ENCODE results near the gene CRELD2. TPM values are rescaled to one million over a fixed set of nuclear protein-coding genes. Genes with fewer than 3 reads are reported as not detected.

Gene CRELD2
- total RNA-seq, 4 donors from 2014 or later = 44.8 to 80.4 (median 65.1) TPM

DNA sequence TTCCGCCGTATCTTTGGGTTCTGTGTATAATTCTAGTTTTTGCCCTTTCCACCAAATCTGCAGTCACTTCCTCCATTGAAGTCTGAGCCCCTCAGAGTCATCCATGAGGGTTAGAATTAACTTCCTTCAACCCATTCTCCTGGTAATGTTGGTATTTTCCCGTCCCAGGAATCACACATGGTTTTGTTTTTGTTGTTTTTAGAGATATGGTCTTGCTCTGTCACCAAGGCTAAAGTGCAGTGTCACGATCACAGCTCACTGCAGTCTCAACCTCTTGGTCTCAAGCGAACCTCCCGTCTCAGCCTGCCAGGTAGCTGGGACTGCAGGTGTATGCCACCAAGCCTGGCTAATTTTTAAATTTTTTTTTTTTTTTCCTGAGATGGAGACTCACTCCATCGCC lies 46.1 kb upstream of the CRELD2 start:
- Histone ChIP-seq H3K27me3 (no peaks in the 10 kb centered on the region), H3K27ac (no peak overlapping the region), H3K4me3 (no peak overlapping the region), H3K4me1 (no peaks in the 10 kb centered on the region), H3K9me3 (peaks cover 0 to 46% (median 2%) of the 10 kb centered on the region in 4 donors), H3K36me3 (peaks cover 0 to 43% (median 0%) of the 10 kb centered on the region in 3 donors)
- WGBS, 2 donors = 94 to 96% methylated on average over 7 of the region's 7 CpGs
- DNase-seq (ENCODE audit: low spot score in 2 of 2) = no peak
- TF ChIP-seq, protein P1, sequence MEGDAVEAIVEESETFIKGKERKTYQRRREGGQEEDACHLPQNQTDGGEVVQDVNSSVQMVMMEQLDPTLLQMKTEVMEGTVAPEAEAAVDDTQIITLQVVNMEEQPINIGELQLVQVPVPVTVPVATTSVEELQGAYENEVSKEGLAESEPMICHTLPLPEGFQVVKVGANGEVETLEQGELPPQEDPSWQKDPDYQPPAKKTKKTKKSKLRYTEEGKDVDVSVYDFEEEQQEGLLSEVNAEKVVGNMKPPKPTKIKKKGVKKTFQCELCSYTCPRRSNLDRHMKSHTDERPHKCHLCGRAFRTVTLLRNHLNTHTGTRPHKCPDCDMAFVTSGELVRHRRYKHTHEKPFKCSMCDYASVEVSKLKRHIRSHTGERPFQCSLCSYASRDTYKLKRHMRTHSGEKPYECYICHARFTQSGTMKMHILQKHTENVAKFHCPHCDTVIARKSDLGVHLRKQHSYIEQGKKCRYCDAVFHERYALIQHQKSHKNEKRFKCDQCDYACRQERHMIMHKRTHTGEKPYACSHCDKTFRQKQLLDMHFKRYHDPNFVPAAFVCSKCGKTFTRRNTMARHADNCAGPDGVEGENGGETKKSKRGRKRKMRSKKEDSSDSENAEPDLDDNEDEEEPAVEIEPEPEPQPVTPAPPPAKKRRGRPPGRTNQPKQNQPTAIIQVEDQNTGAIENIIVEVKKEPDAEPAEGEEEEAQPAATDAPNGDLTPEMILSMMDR (IDR thresholded peaks at IDR 0.05) = no peak
- TF ChIP-seq POLR2A (IDR thresholded peaks at IDR 0.05) (no peak), EP300 (IDR thresholded peaks at IDR 0.05) (no peak)

DNA sequence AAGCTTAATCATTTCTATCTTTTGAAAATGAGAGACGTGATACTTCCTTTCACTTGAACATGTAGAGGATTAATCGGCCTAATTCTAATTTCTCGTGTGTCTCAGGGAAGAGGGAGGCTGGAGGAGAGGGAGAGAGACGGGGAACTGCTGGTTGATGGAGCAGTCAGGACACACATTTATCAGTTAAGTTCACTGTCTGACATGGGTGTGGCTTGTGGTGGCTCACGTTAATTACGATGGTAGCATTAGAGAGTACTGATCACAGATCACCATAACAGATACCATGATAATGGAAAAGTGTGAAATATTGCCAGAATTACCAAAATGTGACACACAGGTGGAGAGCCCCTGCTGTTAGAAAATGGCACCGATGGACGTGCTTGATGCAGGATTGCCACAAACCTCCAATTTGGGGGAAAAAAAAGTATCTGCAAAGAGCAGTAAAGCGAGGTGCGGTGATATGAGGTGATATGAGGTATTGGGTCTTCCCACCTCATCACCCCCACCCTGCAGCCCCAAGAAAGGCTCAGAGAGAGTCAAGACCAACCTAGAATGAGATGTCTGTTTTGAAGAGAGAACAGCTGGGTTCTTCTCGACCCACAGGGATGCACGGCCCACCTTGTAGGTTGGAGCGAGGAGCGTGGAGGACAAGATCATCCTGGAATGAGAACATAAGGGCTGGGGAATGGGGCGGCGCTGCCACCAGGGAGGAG lies 45.0 kb upstream of the CRELD2 start:
- H3K27ac ChIP-seq = no peak overlapping the region
- WGBS, 2 donors = 92 to 95% methylated on average over 15 to 16 of the region's 16 CpGs
- TF ChIP-seq EP300 (IDR thresholded peaks at IDR 0.05) = no peak
- TF ChIP-seq, protein P1 (IDR thresholded peaks at IDR 0.05) = no peak
- TF ChIP-seq POLR2A (IDR thresholded peaks at IDR 0.05) = no peak
- peaks cover 0 to 36% (median 2%) of the 10 kb centered on the region in 4 donors for H3K9me3 ChIP-seq
- peaks cover 0 to 40% (median 0%) of the 10 kb centered on the region in 3 donors for H3K36me3 ChIP-seq
- no peak overlapping the region for H3K4me3 ChIP-seq
- H3K27me3 ChIP-seq = no peaks in the 10 kb centered on the region
- H3K4me1 ChIP-seq = no peaks in the 10 kb centered on the region
- DNase-seq (ENCODE audit: low spot score in 2 of 2) = no peak

DNA sequence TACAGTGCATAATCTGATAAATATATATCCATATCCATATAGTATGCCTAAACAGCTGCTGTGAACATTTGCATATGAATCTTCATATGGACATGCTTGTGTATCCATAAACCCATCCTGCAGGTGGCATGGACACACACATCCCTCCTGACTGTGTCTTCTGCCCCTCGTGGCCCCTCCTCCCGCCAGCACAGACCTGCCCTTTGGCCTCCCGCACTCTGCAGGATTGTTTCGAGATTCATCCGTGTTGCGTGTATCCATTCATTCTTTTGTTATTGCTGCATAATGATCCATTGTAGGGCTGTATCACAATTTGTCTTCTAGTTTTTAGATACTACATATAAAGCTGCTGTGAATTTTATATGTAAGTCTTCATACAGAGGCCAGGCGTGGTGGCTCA lies 40.8 kb upstream of the CRELD2 start:
- Histone ChIP-seq H3K4me3 (no peak overlapping the region), H3K27ac (no peak overlapping the region), H3K27me3 (no peaks in the 10 kb centered on the region), H3K4me1 (no peaks in the 10 kb centered on the region), H3K9me3 (peaks cover 0 to 31% (median 5%) of the 10 kb centered on the region in 4 donors), H3K36me3 (peaks cover 0 to 48% (median 0%) of the 10 kb centered on the region in 3 donors)
- no peak for DNase-seq (ENCODE audit: low spot score in 2 of 2)
- WGBS, 2 donors = 95 to 97% methylated on average over 7 of the region's 7 CpGs
- TF ChIP-seq, protein P1 (IDR thresholded peaks at IDR 0.05) = no peak
- TF ChIP-seq EP300 (IDR thresholded peaks at IDR 0.05) (no peak), POLR2A (IDR thresholded peaks at IDR 0.05) (no peak)

DNA sequence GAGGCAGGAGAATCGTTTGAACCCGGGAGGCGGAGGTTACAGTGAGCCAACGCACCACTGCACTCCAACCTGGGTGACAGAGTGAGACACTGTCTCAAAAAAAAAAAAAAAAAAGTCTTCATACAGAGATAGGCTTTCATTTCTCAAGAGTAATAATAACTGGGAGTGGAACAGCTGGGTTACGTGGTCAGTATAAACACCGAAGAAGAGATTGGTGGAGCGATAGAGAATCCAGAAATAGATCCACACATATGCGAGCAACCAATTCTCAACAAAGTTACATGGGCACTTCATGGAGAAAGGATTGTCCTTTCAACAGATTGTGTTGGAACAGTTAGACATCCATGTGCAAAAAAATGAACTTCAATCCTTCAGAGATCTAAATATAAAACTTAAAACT lies 40.2 kb upstream of the CRELD2 start:
- DNase-seq (ENCODE audit: low spot score in 2 of 2) = no peak
- TF ChIP-seq, protein P1 (IDR thresholded peaks at IDR 0.05) = no peak
- TF ChIP-seq EP300 (IDR thresholded peaks at IDR 0.05) = no peak
- no peak for TF ChIP-seq POLR2A (IDR thresholded peaks at IDR 0.05)
- Histone ChIP-seq H3K4me3 (no peak overlapping the region), H3K27me3 (no peaks in the 10 kb centered on the region), H3K4me1 (no peaks in the 10 kb centered on the region), H3K9me3 (peaks cover 0 to 27% (median 5%) of the 10 kb centered on the region in 4 donors), H3K27ac (no peak overlapping the region), H3K36me3 (peaks cover 0 to 49% (median 0%) of the 10 kb centered on the region in 3 donors)
- WGBS, 2 donors = 95 to 97% methylated on average over 8 of the region's 8 CpGs

DNA sequence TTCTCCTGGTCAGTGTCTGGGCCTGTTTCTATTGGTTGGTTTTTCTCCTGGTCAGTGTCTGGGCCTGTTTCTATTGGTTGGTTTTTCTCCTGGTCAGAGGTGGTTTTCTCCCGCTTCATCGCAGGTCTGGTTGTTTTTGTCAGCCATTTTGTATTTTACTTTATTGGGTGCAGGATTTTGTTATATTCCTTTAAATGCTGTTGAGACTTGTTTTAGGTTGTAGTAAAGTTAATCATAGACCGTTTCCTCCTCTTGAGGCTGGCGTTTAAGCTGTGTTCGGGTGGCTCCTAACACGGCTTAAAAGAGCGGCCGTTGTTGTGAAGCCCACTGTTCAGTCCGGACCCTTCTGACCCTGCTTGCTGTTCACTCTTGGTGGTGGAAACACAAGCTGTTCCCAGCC lies 38.6 kb upstream of the CRELD2 start:
- Histone ChIP-seq H3K9me3 (peaks cover 0 to 18% (median 5%) of the 10 kb centered on the region in 4 donors), H3K4me3 (no peak overlapping the region), H3K4me1 (no peaks in the 10 kb centered on the region), H3K27ac (no peak overlapping the region), H3K36me3 (peaks cover 0 to 50% (median 0%) of the 10 kb centered on the region in 3 donors), H3K27me3 (no peaks in the 10 kb centered on the region)
- whole genome bisulfite sequencing, 2 donors = 90 to 95% methylated on average over 9 of the region's 9 CpGs
- DNase-seq (ENCODE audit: low spot score in 2 of 2) = no peak
- TF ChIP-seq EP300 (IDR thresholded peaks at IDR 0.05) = no peak
- TF ChIP-seq POLR2A (IDR thresholded peaks at IDR 0.05) = no peak
- TF ChIP-seq, protein P1 (IDR thresholded peaks at IDR 0.05) = no peak

All from tibial nerve (tissue), 4 donors.